Measurements from ENCODE around the gene CELF5. TPM values are rescaled to one million over a fixed set of nuclear protein-coding genes. Genes with fewer than 3 reads are reported as not detected.

Gene CELF5
- total and polyA plus RNA-seq, 9 of the 15 experiments (the other 6 are each of a cell fraction or from before 2014, with no cell fraction given) = 0.01 to 0.56 (median 0.22) TPM

GRCh38 chr19:3225677-3226093 is 1.2 kb downstream of the CELF5 start:
- ChIA-PET CTCF (ENCODE audit: low intra/inter-chr PET ratio) (no interaction called here), POLR2A (no interaction called here)
- WGBS (ENCODE audit: insufficient coverage, low coverage, missing lambda C conversion rate) = 19% methylated on average over 4 of the region's 16 CpGs
- DNase-seq (ENCODE audit: extremely low read depth in 1 of 4, low spot score in 3 of 4) = no peak
- Histone ChIP-seq H3K79me2 (ENCODE audit: control insufficient read depth, insufficient read depth, low read length) (no peaks in the 10 kb centered on the region), H4K20me1 (replicated peaks; ENCODE audit: control insufficient read depth, insufficient read depth, low read length) (peaks cover 5% of the 10 kb centered on the region), H3K9me1 (ENCODE audit: control insufficient read depth, insufficient read depth, low read length) (no peaks in the 10 kb centered on the region), H3K9me3 (replicated peaks; ENCODE audit: control insufficient read depth, insufficient read depth, low read depth, low read length) (no peaks in the 10 kb centered on the region), H3K27ac (ENCODE audit: extremely low read depth, low read depth, low read length) (no peak overlapping the region), H3K36me3 (ENCODE audit: control insufficient read depth, insufficient read depth, low read length) (no peaks in the 10 kb centered on the region), H3K27me3 (ENCODE audit: control insufficient read depth in 2 of 2, insufficient read depth in 2 of 2, low read length in 2 of 2) (peaks cover 6 to 40% of the 10 kb centered on the region in 2 experiments; a peak in 4 of 5 replicates), H3K4me2 (ENCODE audit: insufficient read depth, low read length) (no peak overlapping the region), H3K4me1 (replicated peaks in 1 of 2; ENCODE audit: control insufficient read depth in 2 of 2, insufficient read depth in 2 of 2, low read length in 2 of 2) (peaks cover 0 to 27% of the 10 kb centered on the region in 2 experiments; a peak in 2 of 5 replicates), H2AFZ (ENCODE audit: low read depth, low read length) (no peak overlapping the region), H3K4me3 (no peak overlapping the region), H3K9ac (ENCODE audit: insufficient read depth in 1 of 2, low read depth in 2 of 2, low read length in 2 of 2) (no peak overlapping the region)
- ATAC-seq = no peak
- intact Hi-C loops (cut with micrococcal nuclease) (no loop called here), in situ Hi-C loops (cut with MboI) (no loop called here)
- no peak for FAIRE-seq
- BruUV-seq (replicated peaks) = no TSS peak
- TF ChIP-seq KDM4B (IDR thresholded peaks at IDR 0.05; ENCODE audit: borderline replicate concordance in 2 of 2, low read depth in 1 of 2) (no peak), EZH2 (IDR thresholded peaks at IDR 0.05; ENCODE audit: borderline replicate concordance, low read depth, low read length) (no peak), FOXJ2 (tag; IDR thresholded peaks at IDR 0.05) (no peak), CAMTA2 (CRISPR knock-in tag; conservative IDR thresholded peaks at IDR 0.05) (no peak), EGR1 (conservative IDR thresholded peaks at IDR 0.05) (peak; percentile 63), DLX4 (CRISPR knock-in tag; IDR thresholded peaks at IDR 0.05) (no peak), BCLAF1 (IDR thresholded peaks at IDR 0.05; ENCODE audit: borderline replicate concordance in 1 of 2, control insufficient read depth in 1 of 2, low read depth in 2 of 2, low read length in 1 of 2) (no peak), ARNT (IDR thresholded peaks at IDR 0.05) (no peak), ATF4 (CRISPR knock-in tag; IDR thresholded peaks at IDR 0.05) (no peak), KDM1A (IDR thresholded peaks at IDR 0.05) (peak in 1 of 2 experiments; percentile 63; a peak in 1 of 4 replicates), MTF1 (CRISPR knock-in tag; IDR thresholded peaks at IDR 0.05; ENCODE audit: borderline replicate concordance) (no peak), RBM22 (IDR thresholded peaks at IDR 0.05; ENCODE audit: low read depth, low read length, poor library complexity, severe bottlenecking) (no peak), MAFK (IDR thresholded peaks at IDR 0.05; ENCODE audit: low read length) (no peak), IRF1 (CRISPR knock-in tag; IDR thresholded peaks at IDR 0.05; ENCODE audit: borderline replicate concordance) (no peak), ZBTB33 (CRISPR knock-in tag; IDR thresholded peaks at IDR 0.05) (no peak), HDAC6 (IDR thresholded peaks at IDR 0.05; ENCODE audit: low read depth, low read length) (no peak)

All from K562 (cell line).